ENCODE data around the gene OR11H6.
"Not testable (repeated sequence)": the region's sequence is repeated elsewhere in the genome, so short reads cannot be mapped to it uniquely, and the experiment has no call there.

The OR11H6 gene, protein sequence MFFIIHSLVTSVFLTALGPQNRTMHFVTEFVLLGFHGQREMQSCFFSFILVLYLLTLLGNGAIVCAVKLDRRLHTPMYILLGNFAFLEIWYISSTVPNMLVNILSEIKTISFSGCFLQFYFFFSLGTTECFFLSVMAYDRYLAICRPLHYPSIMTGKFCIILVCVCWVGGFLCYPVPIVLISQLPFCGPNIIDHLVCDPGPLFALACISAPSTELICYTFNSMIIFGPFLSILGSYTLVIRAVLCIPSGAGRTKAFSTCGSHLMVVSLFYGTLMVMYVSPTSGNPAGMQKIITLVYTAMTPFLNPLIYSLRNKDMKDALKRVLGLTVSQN

DNA sequence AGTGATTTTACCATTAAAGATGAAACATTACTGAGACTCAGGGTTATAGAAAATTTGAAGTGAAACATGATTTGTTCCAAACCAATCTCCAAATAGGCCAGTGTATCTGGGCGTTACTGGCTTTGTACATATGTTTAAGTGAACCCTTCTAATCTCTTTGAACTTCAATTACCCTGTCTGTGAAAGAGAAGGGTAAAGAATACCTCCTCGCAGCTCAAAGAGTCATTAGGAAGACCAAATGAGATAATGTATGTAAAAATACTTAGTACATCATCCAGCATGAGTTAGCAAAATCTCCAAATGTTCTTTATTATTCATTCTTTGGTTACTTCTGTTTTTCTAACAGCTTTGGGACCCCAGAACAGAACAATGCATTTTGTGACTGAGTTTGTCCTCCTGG lies at the start of gene OR11H6:
TSS of gene OR11H6 (plus strand) at position 301 of the 400 bp plus-strand sequence. CDS start at position 301, 0 bp downstream.
- no peak for DNase-seq (ENCODE audit: low read depth)
- no peak within 1 kb of the TSS for H3K4me3 ChIP-seq (ENCODE audit: low read length)
- TF ChIP-seq, protein P1, sequence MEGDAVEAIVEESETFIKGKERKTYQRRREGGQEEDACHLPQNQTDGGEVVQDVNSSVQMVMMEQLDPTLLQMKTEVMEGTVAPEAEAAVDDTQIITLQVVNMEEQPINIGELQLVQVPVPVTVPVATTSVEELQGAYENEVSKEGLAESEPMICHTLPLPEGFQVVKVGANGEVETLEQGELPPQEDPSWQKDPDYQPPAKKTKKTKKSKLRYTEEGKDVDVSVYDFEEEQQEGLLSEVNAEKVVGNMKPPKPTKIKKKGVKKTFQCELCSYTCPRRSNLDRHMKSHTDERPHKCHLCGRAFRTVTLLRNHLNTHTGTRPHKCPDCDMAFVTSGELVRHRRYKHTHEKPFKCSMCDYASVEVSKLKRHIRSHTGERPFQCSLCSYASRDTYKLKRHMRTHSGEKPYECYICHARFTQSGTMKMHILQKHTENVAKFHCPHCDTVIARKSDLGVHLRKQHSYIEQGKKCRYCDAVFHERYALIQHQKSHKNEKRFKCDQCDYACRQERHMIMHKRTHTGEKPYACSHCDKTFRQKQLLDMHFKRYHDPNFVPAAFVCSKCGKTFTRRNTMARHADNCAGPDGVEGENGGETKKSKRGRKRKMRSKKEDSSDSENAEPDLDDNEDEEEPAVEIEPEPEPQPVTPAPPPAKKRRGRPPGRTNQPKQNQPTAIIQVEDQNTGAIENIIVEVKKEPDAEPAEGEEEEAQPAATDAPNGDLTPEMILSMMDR (conservative IDR thresholded peaks at IDR 0.05; ENCODE audit: low read depth, low read length): no peak

DNA sequence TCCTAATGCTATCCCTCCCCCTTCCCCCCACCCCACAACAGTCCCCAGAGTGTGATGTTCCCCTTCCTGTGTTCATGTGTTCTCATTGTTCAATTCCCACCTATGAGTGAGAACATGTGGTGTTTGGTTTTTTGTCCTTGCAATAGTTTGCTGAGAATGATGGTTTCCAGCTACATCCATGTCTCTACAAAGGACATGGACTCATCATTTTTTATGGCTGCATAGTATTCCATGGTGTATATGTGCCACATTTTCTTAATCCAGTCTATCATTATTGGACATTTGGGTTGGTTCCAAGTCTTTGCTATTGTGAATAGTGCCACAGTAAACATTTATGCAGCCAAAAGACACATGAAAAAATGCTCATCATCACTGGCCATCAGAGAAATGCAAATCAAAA lies 49.3 kb upstream of the OR11H6 start:
- DNase-seq (ENCODE audit: low read depth); H3K4me3 ChIP-seq (ENCODE audit: low read length): not testable (repeated sequence)

DNA sequence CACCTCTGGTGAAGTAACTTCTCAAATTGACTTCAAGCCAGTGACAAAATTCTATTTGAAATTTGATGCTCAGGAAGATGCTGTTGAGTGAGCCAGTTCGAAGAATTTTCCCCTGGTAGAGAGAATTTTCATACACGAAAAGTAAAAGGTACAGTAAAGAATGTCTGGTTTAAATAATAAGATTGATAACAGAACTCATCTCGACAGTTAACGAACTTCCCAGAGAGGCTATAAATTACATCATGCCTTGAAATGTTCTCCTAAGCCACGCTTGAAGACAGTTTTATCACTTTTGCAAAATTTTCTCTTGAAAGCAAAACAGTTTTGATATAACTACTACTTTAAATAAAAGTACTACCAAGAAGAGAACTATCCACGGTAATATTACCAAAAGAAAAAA lies 47.2 kb upstream of the OR11H6 start:
- H3K4me3 ChIP-seq (ENCODE audit: low read length): no peak overlapping the region
- TF ChIP-seq, protein P1 (conservative IDR thresholded peaks at IDR 0.05; ENCODE audit: low read depth, low read length): no peak
- no peak for DNase-seq (ENCODE audit: low read depth)

DNA sequence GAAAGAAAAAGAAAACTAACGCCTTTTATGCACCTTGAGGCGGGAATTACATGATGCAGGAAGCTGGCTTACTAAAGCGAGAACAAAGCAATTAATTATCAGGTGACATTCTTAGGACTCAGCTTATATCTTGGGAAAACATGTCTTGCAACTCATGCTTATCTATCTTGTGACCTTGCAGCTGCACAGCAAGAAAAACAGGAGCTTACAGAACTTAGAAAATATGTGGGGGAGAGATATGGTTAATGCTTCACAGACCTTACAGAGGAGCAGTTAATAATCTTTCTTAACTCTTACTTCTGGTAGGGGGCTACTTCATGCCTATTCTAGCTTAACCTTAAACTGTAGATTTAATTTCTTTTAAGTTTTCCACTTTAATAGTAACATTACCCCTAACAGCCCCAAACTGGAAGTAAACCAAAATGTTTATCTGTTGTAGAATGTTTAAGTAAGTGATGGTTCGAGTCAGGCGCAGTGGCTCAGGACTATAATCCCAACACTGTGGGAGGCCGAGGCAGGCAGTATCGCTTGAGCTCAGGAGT lies 46.0 kb upstream of the OR11H6 start:
- H3K4me3 ChIP-seq (ENCODE audit: low read length): no peak overlapping the region
- no peak for DNase-seq (ENCODE audit: low read depth)
- TF ChIP-seq, protein P1 (conservative IDR thresholded peaks at IDR 0.05; ENCODE audit: low read depth, low read length): no peak

DNA sequence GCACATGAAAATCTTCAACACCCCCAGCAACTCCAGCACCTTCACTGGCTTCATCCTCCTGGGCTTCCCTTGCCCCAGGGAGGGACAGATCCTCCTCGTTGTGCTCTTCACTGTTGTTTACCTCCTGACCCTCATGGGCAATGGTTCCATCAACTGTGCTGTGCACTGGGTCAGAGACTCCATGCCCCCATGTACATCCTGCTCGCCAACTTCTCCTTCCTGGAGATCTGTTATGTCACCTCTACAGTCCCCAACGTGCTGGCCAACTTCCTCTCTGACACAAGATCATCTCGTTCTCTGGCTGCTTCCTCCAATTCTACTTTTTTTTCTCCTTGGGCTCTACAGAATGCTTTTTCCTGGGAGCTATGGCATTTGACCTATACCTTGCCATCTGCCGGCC lies 44.3 kb upstream of the OR11H6 start:
- H3K4me3 ChIP-seq (ENCODE audit: low read length): no peak overlapping the region
- no peak for DNase-seq (ENCODE audit: low read depth)
- TF ChIP-seq, protein P1 (conservative IDR thresholded peaks at IDR 0.05; ENCODE audit: low read depth, low read length): no peak

DNA sequence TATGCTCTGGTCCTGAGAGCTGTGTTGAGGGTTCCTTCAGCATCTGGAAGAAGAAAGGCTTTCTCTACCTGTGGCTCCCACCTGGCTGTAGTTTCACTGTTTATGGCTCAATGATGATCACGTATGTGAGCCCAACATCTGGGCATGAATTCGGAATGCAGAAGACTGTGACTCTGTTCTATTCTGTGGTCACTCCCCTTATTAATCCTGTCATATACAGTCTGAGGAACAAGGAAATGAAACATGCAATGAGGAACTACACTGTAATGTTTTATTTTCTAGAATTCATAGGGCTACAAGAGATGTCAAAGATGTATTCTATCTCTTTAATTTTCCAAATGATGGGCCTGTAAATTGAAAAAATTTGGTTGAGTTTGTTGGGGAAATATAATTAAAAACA lies 43.6 kb upstream of the OR11H6 start:
- TF ChIP-seq, protein P1 (conservative IDR thresholded peaks at IDR 0.05; ENCODE audit: low read depth, low read length): no peak
- no peak for DNase-seq (ENCODE audit: low read depth)
- H3K4me3 ChIP-seq (ENCODE audit: low read length): no peak overlapping the region

DNA sequence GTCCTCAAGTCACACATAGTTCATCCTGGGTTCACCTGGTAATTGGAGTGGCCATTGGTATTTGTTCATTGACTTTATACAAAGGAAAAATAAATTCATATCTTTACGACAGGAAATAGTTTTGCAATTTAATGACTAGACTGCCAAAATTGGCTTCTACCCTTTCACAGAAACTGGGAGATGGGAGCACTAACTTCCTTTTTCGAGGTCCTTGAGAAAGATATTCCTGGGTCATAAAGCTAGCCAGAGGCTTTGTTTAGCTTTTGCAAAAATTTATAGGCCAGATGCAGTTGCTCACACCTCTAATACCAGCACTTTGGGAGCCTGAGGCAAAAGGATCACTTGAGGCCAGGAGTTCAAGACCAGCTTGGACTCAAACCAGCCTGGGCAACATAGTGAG lies 43.0 kb upstream of the OR11H6 start:
- H3K4me3 ChIP-seq (ENCODE audit: low read length): no peak overlapping the region
- TF ChIP-seq, protein P1 (conservative IDR thresholded peaks at IDR 0.05; ENCODE audit: low read depth, low read length): no peak
- DNase-seq (ENCODE audit: low read depth): no peak

Measured in retinal pigment epithelial cell (primary cell).